A673 (cell line): ENCODE results near the gene CACNA1A.

Source experiments
- EZH2 ChIP-seq: fragments of 200-600 bp; sonication (generic); IDR thresholded peaks from 2 replicates; pipeline ENCODE4 v1.6.1; 2017; ENCODE audit warnings: borderline replicate concordance, low read depth, mild to moderate bottlenecking, mixed read lengths, antibody characterized with exemption, low read length; ENCODE audit not compliant: poor library complexity, severe bottlenecking
- TF ChIP-seq, protein P1 (sequence below): fragments of 300-800, 200-600 bp; sonication (generic); conservative IDR thresholded peaks from 2 replicates; pipeline ENCODE4 v1.5.1; 2017; ENCODE audit warnings: low read depth, mild to moderate bottlenecking, antibody characterized with exemption, low read length, moderate library complexity, mixed read lengths

- TF ChIP-seq, protein P1, sequence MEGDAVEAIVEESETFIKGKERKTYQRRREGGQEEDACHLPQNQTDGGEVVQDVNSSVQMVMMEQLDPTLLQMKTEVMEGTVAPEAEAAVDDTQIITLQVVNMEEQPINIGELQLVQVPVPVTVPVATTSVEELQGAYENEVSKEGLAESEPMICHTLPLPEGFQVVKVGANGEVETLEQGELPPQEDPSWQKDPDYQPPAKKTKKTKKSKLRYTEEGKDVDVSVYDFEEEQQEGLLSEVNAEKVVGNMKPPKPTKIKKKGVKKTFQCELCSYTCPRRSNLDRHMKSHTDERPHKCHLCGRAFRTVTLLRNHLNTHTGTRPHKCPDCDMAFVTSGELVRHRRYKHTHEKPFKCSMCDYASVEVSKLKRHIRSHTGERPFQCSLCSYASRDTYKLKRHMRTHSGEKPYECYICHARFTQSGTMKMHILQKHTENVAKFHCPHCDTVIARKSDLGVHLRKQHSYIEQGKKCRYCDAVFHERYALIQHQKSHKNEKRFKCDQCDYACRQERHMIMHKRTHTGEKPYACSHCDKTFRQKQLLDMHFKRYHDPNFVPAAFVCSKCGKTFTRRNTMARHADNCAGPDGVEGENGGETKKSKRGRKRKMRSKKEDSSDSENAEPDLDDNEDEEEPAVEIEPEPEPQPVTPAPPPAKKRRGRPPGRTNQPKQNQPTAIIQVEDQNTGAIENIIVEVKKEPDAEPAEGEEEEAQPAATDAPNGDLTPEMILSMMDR = no peak
- no peak for TF ChIP-seq EZH2
These were observed 143.0 kb downstream of the CACNA1A start for GRCh38 chr19:13363245-13363644.
